OCI-LY7 (cell line): ENCODE data around the gene IFIT1. TPM values are rescaled to one million over a fixed set of nuclear protein-coding genes. Genes with fewer than 3 reads are reported as not detected.

ENCODE experiments used
- Bru-seq: library from RNA; stranded (reverse); fragments of 400-500 nt; gene quantifications from one replicate; lab custom pipeline; 2021; lab: Mats Ljungman, UMichigan
- BruChase-seq, 2 experiments: library from RNA; stranded (reverse); fragments of 400-500 nt; gene quantifications; one replicate each; lab custom pipeline; 2021; lab: Mats Ljungman, UMichigan
- BruUV-seq: library from RNA; stranded (reverse); fragments of 400-500 nt; replicated peaks from 2 replicates; lab custom pipeline; 2021; lab: Mats Ljungman, UMichigan
- CTCF ChIA-PET: fragments of 300-600 bp; sonication (Branson Sonifier 250); formaldehyde crosslinking; loops from one replicate; lab custom pipeline; 2022; ENCODE audit warnings: antibody characterized with exemption; ENCODE audit not compliant: unreplicated experiment; lab: Charles Lee
- POLR2A ChIA-PET: fragments of 300-600 bp; sonication (Branson Sonifier 250); formaldehyde crosslinking; loops from one replicate; lab custom pipeline; 2022; ENCODE audit warnings: antibody characterized with exemption; lab: Charles Lee
- DNase-seq: peaks from one replicate; pipeline ENCODE4 v3.0.0-alpha.2; 2015; ENCODE audit warnings: low spot score
- H2AFZ ChIP-seq: fragments of 200-600 bp; sonication (generic), shearing (Covaris generic); 2 replicates; pipeline ENCODE4 v1.6.1; 2014; ENCODE audit warnings: mild to moderate bottlenecking, antibody characterized with exemption, low read length, moderate library complexity
- H3K27ac ChIP-seq: fragments of 200-600 bp; sonication (generic); 2 replicates; pipeline ENCODE4 v1.5.1; 2014; ENCODE audit warnings: mixed run types, low read depth, mild to moderate bottlenecking, moderate library complexity, low read length, inconsistent platforms; ENCODE audit not compliant: poor library complexity, severe bottlenecking
- H3K36me3 ChIP-seq: fragments of 200-600 bp; sonication (generic); 2 replicates; pipeline ENCODE4 v1.6.1; 2014; ENCODE audit warnings: mild to moderate bottlenecking, antibody characterized with exemption, low read length, moderate library complexity, mixed read lengths; ENCODE audit not compliant: insufficient read depth
- H3K4me1 ChIP-seq: fragments of 200-600 bp; sonication (generic); 2 replicates; pipeline ENCODE4 v1.5.1; 2014; ENCODE audit warnings: mild to moderate bottlenecking, low read length; ENCODE audit not compliant: insufficient read depth, poor library complexity, severe bottlenecking
- H3K4me2 ChIP-seq: fragments of 200-600 bp; sonication (generic); 2 replicates; pipeline ENCODE4 v1.6.1; 2014; ENCODE audit warnings: mild to moderate bottlenecking, low read length
- H3K4me3 ChIP-seq: fragments of 200-600 bp; sonication (generic); 2 replicates; pipeline ENCODE4 v1.5.1; 2014; ENCODE audit warnings: mild to moderate bottlenecking, low read depth, low read length; ENCODE audit not compliant: poor library complexity, severe bottlenecking
- H3K79me2 ChIP-seq: fragments of 200-600 bp; sonication (generic); 2 replicates; pipeline ENCODE4 v1.6.1; 2016; ENCODE audit warnings: low read depth, mild to moderate bottlenecking, low read length, moderate library complexity, mixed read lengths; ENCODE audit not compliant: insufficient read depth
- H3K9me2 ChIP-seq: fragments of 200-600 bp; sonication (generic); 2 replicates; pipeline ENCODE4 v1.6.1; 2016; ENCODE audit warnings: mild to moderate bottlenecking, low read length, mixed read lengths; ENCODE audit not compliant: insufficient read depth
- H3K9me3 ChIP-seq: fragments of 200-600 bp; sonication (generic); 2 replicates; pipeline ENCODE4 v1.6.1; 2014; ENCODE audit warnings: mild to moderate bottlenecking, mixed run types, low read length, mixed read lengths
- H4K20me1 ChIP-seq: fragments of 200-600 bp; sonication (generic); 2 replicates; pipeline ENCODE4 v1.6.1; 2014; ENCODE audit warnings: mild to moderate bottlenecking, antibody characterized with exemption, low read length, moderate library complexity, mixed read lengths; ENCODE audit not compliant: insufficient read depth
- EZH2phosphoT487 ChIP-seq: fragments of 200-600 bp; sonication (generic); IDR thresholded peaks from 2 replicates; pipeline ENCODE4 v1.6.1; 2018; ENCODE audit warnings: low read depth, borderline replicate concordance, mild to moderate bottlenecking, mixed run types, antibody characterized with exemption, low read length, moderate library complexity, mixed read lengths
- intact Hi-C: fragments of 100-400 bp; cut with micrococcal nuclease; formaldehyde crosslinking; loops from one replicate; pipeline ENCODE4 v1.10.0; 2022; ENCODE audit not compliant: unreplicated experiment
- long read RNA-seq: library from polyadenylated mRNA; stranded (forward); transcript quantifications from one replicate; pipeline ENCODE4 v2.0.0, GENCODE V29; 2022
- total RNA-seq, 2 experiments: library from RNA; depleted of rRNA in 1 of 2; stranded (reverse); fragments of >200 nt in 1 of 2; shearing (Covaris generic) in 1 of 2; gene quantifications; 2 replicates each; pipeline ENCODE4 v1.2.3, GENCODE V29; 2014 to 2022
- TF ChIP-seq, protein P1 (sequence below): fragments of 200-600 bp; sonication (generic); conservative IDR thresholded peaks from 2 replicates; pipeline ENCODE4 v1.5.1; 2014; ENCODE audit warnings: mild to moderate bottlenecking, antibody characterized with exemption, low read length, moderate library complexity, mixed read lengths

IFIT1 gene, protein sequence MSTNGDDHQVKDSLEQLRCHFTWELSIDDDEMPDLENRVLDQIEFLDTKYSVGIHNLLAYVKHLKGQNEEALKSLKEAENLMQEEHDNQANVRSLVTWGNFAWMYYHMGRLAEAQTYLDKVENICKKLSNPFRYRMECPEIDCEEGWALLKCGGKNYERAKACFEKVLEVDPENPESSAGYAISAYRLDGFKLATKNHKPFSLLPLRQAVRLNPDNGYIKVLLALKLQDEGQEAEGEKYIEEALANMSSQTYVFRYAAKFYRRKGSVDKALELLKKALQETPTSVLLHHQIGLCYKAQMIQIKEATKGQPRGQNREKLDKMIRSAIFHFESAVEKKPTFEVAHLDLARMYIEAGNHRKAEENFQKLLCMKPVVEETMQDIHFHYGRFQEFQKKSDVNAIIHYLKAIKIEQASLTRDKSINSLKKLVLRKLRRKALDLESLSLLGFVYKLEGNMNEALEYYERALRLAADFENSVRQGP
- not detected in 2 replicates for total RNA-seq (2014; rRNA removed; shearing (Covaris generic))
- total RNA-seq (2022): not detected in 2 replicates
- not detected for Bru-seq, nascent RNA
- not detected for BruChase-seq, experiment 1, labeled RNA remaining after a 6-hour chase
- percentile 8 among the genes with signal in this experiment for BruChase-seq, experiment 2, labeled RNA remaining after a 2-hour chase
- long read RNA-seq: 0 reads

DNA sequence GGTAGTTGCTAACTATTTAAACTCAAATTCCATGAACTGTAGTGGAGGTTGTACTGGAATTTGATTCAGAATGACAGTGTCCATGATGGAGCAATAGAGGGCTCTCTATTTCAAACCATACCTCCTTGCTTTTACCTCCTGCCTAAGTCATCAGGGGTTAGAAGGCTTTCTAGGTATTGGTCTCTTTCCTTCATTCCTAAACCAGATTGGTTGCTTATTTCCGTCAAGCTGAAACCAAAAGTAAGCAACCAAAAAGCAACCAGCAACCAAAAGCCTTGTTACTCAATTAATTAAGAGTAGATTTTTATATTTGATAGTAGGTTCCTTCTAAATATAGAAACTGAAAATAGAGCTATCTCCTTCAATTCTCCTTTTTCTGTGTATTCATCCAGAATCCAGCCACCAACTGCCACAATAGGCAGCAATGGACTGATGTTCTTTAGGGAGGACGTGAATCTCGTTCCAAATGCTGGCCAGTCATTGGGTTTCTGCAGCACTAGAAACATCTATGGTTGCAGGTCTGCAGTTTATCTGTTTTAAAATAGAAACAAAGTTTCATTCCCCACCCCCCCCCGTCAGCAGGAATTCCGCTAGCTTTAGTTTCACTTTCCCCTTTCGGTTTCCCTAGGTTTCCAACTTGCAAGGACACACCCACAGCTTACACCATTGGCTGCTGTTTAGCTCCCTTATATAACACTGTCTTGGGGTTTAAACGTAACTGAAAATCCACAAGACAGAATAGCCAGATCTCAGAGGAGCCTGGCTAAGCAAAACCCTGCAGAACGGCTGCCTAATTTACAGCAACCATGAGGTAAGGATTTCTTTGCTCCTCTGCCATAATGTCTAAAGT lies at the start of gene IFIT1:
IFIT1 (plus strand) TSS at position 717 of the 850 bp plus-strand sequence; CDS start at position 807, 90 bp downstream.
- Histone ChIP-seq H2AFZ (0 out of 2 replicates have a peak within 1 kb of the TSS, but pooled peaks have one; percentile 13), H3K4me1 (peaks cover 7% of the 10 kb centered on the region), H4K20me1 (no peaks in the 10 kb centered on the region), H3K36me3 (no peaks in the 10 kb centered on the region), H3K9me3 (no peaks in the 10 kb centered on the region), H3K9me2 (no peaks in the 10 kb centered on the region), H3K4me3 (peak within 1 kb of the TSS; percentile 34), H3K27ac (no peak within 1 kb of the TSS), H3K4me2 (peak within 1 kb of the TSS; percentile 47), H3K79me2 (no peaks in the 10 kb centered on the region)
- BruUV-seq: no TSS peak
- TF ChIP-seq EZH2phosphoT487: no peak
- TF ChIP-seq, protein P1, sequence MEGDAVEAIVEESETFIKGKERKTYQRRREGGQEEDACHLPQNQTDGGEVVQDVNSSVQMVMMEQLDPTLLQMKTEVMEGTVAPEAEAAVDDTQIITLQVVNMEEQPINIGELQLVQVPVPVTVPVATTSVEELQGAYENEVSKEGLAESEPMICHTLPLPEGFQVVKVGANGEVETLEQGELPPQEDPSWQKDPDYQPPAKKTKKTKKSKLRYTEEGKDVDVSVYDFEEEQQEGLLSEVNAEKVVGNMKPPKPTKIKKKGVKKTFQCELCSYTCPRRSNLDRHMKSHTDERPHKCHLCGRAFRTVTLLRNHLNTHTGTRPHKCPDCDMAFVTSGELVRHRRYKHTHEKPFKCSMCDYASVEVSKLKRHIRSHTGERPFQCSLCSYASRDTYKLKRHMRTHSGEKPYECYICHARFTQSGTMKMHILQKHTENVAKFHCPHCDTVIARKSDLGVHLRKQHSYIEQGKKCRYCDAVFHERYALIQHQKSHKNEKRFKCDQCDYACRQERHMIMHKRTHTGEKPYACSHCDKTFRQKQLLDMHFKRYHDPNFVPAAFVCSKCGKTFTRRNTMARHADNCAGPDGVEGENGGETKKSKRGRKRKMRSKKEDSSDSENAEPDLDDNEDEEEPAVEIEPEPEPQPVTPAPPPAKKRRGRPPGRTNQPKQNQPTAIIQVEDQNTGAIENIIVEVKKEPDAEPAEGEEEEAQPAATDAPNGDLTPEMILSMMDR: no peak
- POLR2A ChIA-PET: interaction anchor here (0.6 to 1.3 kb wide), 2 partner anchors 11 to 187 kb away, joined by 3 read pairs; no protein-coding TSS in a partner anchor
- DNase-seq: no peak
- CTCF ChIA-PET: no interaction called here
- intact Hi-C loops: no loop called here

DNA sequence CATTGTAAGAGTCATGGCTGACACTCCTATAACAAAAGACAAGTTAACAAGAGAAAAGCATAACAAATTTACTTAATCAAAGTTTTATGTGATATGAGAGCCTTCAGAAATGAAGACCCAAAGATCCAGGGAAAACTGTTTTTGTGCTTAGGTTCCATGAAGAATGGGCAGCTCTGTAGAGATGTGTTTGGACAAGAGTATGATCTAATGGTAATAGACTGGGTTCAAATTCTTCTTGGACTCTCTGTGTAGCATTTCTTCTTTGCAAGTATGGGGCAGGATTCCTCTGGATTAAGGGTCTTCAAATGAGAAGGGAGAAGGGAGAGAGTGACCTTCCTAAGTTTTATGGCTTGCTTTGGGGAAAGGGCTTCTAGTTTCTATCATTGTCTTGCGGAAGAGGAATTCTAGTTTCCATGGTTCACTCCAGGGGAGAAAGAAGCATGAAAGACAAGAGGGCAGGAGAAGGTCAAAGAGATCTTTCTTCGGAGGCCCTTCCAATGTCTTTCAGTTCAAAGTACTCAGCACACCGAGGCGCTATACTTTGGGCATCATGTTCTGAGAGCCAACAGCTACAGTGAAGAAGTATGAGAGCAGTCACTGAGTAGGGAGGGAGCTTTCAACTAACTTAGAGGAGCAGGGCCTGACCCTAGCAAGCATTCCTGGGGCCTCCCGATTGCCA lies 49.2 kb upstream of the IFIT1 start:
- H4K20me1 ChIP-seq: no peaks in the 10 kb centered on the region
- no peaks in the 10 kb centered on the region for H3K9me2 ChIP-seq
- intact Hi-C loops: no loop called here
- TF ChIP-seq, protein P1: no peak
- TF ChIP-seq EZH2phosphoT487: no peak
- ChIA-PET POLR2A (interaction anchor here (1.0 kb wide), 1 partner anchor 27 kb away, joined by 3 read pairs; no protein-coding TSS in a partner anchor), CTCF (no interaction called here)
- H3K79me2 ChIP-seq: no peaks in the 10 kb centered on the region
- H3K27ac ChIP-seq: no peak overlapping the region
- no peak overlapping the region for H3K4me2 ChIP-seq
- H3K4me3 ChIP-seq: no peak overlapping the region
- BruUV-seq: no TSS peak
- no peak overlapping the region for H2AFZ ChIP-seq
- no peaks in the 10 kb centered on the region for H3K36me3 ChIP-seq
- no peaks in the 10 kb centered on the region for H3K9me3 ChIP-seq
- DNase-seq: no peak
- H3K4me1 ChIP-seq: no peaks in the 10 kb centered on the region
